Posterior vena cava (tissue), 2 donors: Measurements from ENCODE around the gene MYRF. TPM values are rescaled to one million over a fixed set of nuclear protein-coding genes. Genes with fewer than 3 reads are reported as not detected.
A peak's percentile ranks its signal among the peaks of the same experiment; 100 is the strongest.

Experiments used
- DNase-seq: peaks from one replicate; pipeline ENCODE4 v3.0.0-alpha.2; 2020; ENCODE audit warnings: low spot score
- intact Hi-C, 2 donors: fragments of 100-400 bp; cut with DNase I; formaldehyde crosslinking; loops; one replicate each; pipeline versions ENCODE4 v1.14.1 to v1.14.2; 2022 to 2023
- total RNA-seq, 2 donors: library from RNA; stranded (reverse); fragmentation: NEBNext Ultra II Directional; extraction: Animal tissue kit (Norgen Biotek cat#: 25700); gene quantifications; one replicate each; pipeline ENCODE4 v1.2.1, GENCODE V29; 2021
- donor health status: DM: yes; HTN: yes; CAD: no.
- donor health status: DM: yes; HTN: yes; CAD: no.

The MYRF gene
- total RNA-seq, 2 donors from 2014 or later, result 3.1 to 3.7 TPM

DNA sequence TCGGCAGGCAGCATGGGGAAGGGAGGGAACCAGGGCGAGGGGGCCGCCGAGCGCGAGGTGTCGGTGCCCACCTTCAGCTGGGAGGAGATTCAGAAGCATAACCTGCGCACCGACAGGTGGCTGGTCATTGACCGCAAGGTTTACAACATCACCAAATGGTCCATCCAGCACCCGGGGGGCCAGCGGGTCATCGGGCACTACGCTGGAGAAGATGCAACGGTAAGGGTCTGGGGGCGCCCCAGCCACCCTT is 75.9 kb downstream of the MYRF start:
- intact Hi-C loops, result no loop called here
- no peak for DNase-seq

DNA sequence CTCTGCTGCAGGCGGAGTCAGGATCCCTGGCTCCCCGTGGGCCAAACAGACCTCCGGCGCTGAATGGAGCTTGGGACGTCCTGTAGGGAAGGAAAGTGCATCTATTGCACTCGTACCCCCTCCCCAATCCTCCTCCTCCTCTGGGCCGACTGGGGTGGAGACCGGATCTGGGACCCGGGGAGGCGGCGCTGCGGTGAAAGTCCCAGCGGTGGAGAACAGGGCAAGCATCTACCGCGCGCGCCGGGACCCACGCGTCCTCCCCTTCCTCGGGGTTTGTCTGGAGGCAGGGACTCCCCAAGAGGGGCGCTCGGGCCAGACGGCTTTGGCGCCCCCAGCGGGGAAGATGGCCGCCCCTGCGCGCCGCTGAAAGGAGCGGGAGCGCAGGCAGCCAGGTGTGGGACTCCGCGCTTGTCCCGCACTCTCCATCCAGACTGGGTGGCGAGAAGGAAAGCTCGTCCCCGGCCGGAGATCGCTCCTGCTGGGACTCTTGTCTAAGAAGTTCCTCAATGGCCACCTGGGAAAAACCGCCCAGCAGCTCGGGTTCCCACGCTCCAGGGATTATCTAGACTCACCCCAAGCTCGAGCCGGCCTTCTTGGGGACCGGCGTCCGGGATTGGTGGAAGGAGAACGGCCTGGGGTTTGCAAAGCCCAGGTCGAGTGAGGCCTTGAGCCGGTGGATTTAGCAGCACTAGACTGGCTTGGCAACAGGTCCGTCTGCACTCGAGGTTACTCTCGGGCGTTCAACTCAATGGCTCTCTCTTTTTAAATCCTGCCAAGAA is 76.4 kb downstream of the MYRF start:
- peak; percentile 88 for DNase-seq
- intact Hi-C loops, result no loop called here

DNA sequence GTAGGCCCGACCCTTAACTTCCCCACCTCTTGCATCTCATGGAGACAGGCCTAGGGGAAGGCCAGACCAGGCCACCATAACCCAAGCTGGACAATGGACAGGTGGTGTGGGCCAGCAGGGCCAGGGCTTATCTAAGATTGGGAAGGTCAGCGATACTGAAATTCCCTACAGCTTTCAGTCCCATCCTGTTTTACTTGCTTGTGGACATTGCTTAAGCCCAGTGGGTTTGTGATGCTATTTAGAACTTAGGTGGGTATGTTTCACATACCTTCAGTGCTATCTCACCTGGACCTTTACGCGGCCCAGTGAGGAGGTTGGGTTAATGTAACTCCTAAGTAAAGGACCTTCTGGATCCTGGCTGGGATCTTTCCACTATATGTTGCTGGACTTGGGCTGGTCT is 77.4 kb downstream of the MYRF start:
- intact Hi-C loops, result no loop called here
- no peak for DNase-seq

DNA sequence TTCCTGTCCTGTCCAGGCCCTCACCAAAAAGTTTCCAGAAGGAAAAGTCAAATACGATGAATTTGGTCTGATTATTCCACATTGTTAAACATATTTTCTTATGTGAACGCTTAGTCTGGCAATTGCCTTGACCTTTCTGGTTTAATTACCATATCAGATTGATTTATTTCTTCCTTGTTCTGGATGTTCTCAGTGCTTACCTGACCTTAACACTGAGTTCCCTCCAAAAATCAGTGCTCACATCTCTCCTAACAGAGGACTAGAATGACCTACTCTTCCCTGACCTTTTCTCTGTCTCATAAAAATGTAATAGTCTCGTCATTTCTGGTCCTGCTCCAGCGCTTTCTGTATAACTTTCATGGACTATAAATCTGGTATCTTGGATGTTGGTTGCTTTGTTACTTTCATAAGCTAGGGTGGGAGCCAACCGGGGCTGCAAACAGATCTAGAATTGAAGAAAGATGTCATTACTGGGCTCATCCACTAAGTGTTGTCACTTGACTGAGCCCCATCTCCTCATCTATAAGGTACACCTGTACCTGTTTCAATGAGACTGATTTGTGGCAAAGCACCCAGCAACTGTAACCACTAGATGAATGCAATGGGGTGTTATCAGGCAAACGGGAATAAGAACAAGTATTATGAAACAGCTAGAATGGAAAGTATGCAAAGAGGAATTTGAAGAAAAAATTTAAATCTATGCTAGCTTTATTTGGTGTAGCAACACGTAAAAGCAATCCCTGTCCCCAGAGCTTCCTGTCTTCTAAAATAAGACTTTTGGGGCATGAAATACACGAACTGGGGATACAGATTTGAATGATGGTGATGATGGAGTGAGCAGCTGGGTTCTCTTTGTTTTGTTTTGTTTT is 78.0 kb downstream of the MYRF start:
- DNase-seq, result no peak
- intact Hi-C loops, result no loop called here

DNA sequence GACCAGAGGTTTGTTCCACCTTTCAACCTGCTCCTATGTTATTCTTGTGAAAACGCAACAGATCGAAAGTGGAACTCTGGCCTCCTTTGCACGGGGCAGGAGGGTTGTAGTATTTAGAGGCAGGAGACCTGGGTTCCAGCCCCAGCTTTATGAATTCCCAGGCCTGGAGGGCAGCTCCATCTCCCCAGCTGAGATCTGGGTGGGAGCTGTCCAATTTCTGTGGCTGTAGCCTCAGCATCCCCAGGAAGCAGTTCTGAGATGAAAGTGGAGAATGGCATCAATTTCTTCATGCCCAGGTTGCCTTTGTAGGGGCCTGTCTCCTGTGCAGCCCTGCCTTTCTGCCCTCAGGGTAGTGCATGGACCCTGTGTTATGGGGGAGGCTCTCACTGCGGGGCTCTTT is 79.8 kb downstream of the MYRF start:
- intact Hi-C loops, result no loop called here
- peak; percentile 20 for DNase-seq

DNA sequence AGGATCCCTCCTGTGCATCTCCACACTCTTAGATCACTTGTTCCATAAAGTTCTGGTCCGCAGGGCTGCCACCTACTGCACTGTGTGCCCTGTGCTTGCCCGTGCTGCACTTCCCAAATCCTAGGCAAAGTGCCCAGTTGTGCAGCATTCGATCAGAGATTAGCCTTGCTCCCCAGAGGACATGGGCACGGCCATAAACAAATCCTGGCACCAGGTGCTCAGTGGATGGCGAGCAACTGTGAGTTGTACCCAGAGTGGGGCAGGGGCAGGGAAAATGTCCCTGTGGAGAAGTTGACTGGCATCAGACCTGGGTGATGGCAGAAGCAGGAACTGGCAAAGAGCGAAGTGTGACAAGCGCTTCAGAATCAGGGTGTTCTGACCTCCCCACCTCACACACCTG is 80.3 kb downstream of the MYRF start:
- DNase-seq, result peak; percentile 64
- intact Hi-C loops, result no loop called here

DNA sequence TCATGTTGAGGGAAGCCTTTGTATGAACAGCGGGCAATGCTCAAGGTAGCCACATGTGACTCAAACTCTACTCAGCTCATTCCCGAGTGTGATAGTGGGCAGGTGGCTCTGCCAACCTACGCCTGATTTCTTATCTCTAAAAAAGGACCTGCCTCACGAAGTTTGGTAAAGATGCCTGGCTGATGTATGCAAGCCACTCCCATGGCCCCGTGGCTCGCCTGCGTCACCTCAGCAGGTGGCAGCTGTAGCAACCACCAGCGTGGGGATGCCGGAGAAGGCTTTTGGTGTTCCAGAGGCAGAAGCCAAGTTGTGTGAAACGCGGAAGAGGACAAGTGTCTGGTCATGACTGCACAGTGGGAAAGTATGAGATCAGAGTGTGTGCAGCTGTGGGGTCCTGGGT is 81.0 kb downstream of the MYRF start:
- intact Hi-C loops, result no loop called here

DNA sequence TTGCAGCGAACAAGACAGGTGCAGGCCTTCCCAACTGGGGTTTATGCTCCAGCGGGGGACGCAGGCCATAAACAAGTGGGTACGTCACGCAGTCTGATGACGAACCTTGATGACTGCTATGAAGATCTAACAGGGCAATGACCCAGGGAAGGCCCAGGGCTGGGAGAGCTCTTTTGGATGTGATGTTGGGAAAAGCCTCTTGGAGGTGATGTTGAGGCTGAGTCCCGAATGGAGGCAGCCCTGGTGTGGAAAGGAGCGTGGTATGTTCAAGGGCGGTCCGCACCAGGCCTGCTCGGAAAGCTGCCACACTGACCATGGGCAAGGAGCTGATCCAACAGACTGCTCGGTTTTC is 81.5 kb downstream of the MYRF start:
- peak; percentile 71 for DNase-seq
- intact Hi-C loops, result no loop called here

More for the DNA sequence above, 81.0 kb downstream of the MYRF start:
- DNase-seq, result peak; percentile 45

DNA sequence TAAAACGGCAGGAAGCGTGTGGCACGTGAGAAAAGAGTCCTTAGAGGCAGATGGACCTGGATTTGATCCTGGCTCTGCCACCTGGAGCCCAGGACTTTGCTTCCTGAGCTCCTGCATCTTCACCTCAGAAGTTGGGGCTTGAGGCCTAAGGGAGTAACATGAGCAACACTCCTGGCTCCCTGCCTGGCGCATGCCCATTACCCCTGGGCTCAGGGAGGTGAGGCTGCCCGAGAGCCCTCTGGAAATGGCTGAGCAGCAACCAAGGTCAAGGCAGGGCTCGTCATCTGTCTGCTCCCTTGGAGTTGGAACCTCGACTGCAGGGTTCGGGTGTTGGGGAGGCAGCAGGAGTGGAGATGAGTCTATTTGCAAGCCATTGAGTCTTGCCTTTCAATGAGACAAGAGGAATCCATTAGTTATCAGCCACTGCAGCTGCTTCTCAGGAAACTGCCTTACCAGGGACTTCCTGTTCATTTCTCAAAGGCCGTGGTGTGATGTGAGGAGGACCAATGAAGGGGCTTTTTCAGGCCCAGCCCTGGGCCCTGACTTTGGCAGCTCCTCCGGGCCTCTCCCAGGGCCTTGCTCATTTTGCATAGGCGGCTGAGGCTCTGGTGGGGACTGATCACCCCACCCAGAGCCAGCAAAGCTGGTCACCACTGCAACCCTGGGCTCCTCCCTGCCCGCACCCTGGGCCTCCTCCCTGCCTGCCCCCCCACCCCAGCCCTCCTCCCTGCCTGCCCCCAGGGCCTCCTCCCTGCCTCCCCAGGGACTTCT is 82.0 kb downstream of the MYRF start:
- intact Hi-C loops, result no loop called here
- peak; percentile 93 for DNase-seq

DNA sequence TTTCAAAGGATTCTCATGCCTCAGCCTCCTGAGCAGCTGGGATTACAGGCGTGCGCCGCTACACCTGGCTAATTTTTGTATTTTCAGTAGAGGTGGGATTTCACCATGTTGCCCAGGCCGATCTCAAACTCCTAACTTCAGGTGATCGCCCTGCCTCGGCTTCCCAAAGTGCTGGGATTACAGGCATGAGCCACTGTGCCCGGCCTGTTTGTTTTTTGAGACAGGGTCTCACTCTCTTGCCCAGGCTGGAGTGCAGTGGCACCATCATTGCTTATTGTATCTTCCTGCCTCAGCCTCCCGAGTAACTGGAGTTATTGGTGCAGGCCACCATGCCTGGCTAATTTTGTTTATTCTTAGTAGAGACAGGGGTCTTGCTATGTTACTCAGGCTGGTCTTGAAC is 83.8 kb downstream of the MYRF start:
- intact Hi-C loops, result no loop called here

DNA sequence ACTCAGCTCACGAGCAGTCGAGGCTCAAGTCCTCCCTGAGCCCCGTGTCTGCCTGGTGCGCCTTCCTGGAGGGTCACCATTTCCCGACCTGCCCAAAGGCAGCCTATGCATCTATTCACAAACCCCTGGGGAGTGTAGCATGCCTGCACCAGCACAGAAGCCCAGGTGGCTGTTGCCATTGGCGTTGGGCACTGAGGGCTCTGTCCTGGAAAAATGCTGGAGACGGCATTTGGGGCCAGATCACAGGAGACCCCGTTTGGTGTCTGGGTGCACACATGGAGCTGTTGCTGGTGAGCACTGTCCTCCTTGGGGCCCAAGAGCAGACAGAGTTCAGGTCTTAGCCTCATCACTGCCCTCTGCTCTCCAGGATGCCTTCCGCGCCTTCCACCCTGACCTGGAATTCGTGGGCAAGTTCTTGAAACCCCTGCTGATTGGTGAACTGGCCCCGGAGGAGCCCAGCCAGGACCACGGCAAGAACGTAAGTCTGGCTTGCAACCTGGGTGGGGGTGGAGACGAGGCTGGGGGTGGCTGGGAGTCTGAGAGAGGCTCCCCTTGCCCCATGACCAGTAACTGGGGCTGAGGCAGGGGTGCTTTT is 85.1 kb downstream of the MYRF start:
- intact Hi-C loops, result no loop called here
- peak; percentile 68 for DNase-seq

More for the DNA sequence above, 83.8 kb downstream of the MYRF start:
- DNase-seq, result peak; percentile 70

Other genes starting within 250 kb of the MYRF start
- gene LRRC10B, start 243.9 kb upstream of the MYRF start, total RNA-seq, result 1 to 10 TPM; 1.5 to 1.6 TPM
- under 1 TPM; 0.71 to 0.93 TPM for gene SYT7, start 171.6 kb upstream of the MYRF start, total RNA-seq
- 1 to 10 TPM; 1.8 to 2.4 TPM for gene DAGLA, start 72.2 kb upstream of the MYRF start, total RNA-seq
- 10 to 100 TPM; 78.2 to 84.7 TPM for gene TMEM258, start 40.0 kb downstream of the MYRF start, total RNA-seq
- gene FEN1, start 40.3 kb downstream of the MYRF start, total RNA-seq, result 1 to 10 TPM; 4.6 to 6.0 TPM
- 10 to 100 TPM; 28.8 to 29.8 TPM for gene FADS1, start 64.4 kb downstream of the MYRF start, total RNA-seq
- 100 to 1,000 TPM in 1 of 2 donors, 10 to 100 TPM in 1; 60.3 to 123 TPM for gene FADS2, start 75.7 kb downstream of the MYRF start, total RNA-seq
- 100 to 1,000 TPM in 1 of 2 donors, 10 to 100 TPM in 1; 83.0 to 106 TPM for gene FADS3, start 138.9 kb downstream of the MYRF start, total RNA-seq
- 10 to 100 TPM; 26.7 to 31.5 TPM for gene RAB3IL1, start 164.9 kb downstream of the MYRF start, total RNA-seq
- 1 to 10 TPM; 5.8 to 9.5 TPM for gene BEST1, start 197.7 kb downstream of the MYRF start, total RNA-seq
- gene FTH1, start 215.0 kb downstream of the MYRF start, total RNA-seq, result 1,000 to 10,000 TPM; 2,679 to 3,454 TPM